Measurements from ENCODE around the gene C11orf58. TPM values are rescaled to one million over a fixed set of nuclear protein-coding genes. Genes with fewer than 3 reads are reported as not detected.

Gene C11orf58
- total RNA-seq = 132 and 170 TPM in 2 replicates

GRCh38 chr11:16738193-16738946, at the start of gene C11orf58:
Gene C11orf58 (plus strand): TSS chr11:16738647. CDS start chr11:16738779, 132 bp downstream.

Measured in bronchus fibroblast of lung (primary cell).